GM12891 (cell line): ENCODE measurements around the gene MYCN.
"Not testable (repeated sequence)": the region's sequence is repeated elsewhere in the genome, so short reads cannot be mapped to it uniquely, and the experiment has no call there.

ENCODE experiments used
- DNase-seq: peaks from one replicate; pipeline ENCODE4 v3.0.0; 2011; ENCODE audit warnings: low spot score; ENCODE audit not compliant: insufficient read length
- FAIRE-seq: peaks from 2 replicates; lab custom pipeline; 2011; peaks lifted over from hg19 to GRCh38; lab: Jason Lieb, UNC
- PAX5 ChIP-seq: IDR thresholded peaks from 2 replicates; pipeline ENCODE4 v1.6.1; 2011; ENCODE audit warnings: low read length, moderate library complexity, mild to moderate bottlenecking; ENCODE audit not compliant: insufficient read depth, severe bottlenecking
- POLR2A ChIP-seq: IDR thresholded peaks from 2 replicates; pipeline ENCODE4 v1.6.1; 2011; ENCODE audit warnings: low read depth, low read length, control low read depth
- POLR2AphosphoS5 ChIP-seq: IDR thresholded peaks from 2 replicates; pipeline ENCODE4 v1.6.1; 2011; ENCODE audit warnings: low read depth, low read length, control low read depth
- POU2F2 ChIP-seq: IDR thresholded peaks from 2 replicates; pipeline ENCODE4 v1.6.1; 2011; ENCODE audit warnings: low read depth, mild to moderate bottlenecking, control low read depth, low read length, moderate library complexity
- SPI1 ChIP-seq: IDR thresholded peaks from 2 replicates; pipeline ENCODE4 v1.6.1; 2011; ENCODE audit warnings: low read depth, low read length, control low read depth
- TAF1 ChIP-seq: IDR thresholded peaks from 2 replicates; pipeline ENCODE4 v1.6.1; 2011; ENCODE audit warnings: low read depth, low read length, control low read depth

Gene MYCN

GRCh38 chr2:15897431-15898098, 42.8 kb upstream of the MYCN start:
- no peak for FAIRE-seq

DNA sequence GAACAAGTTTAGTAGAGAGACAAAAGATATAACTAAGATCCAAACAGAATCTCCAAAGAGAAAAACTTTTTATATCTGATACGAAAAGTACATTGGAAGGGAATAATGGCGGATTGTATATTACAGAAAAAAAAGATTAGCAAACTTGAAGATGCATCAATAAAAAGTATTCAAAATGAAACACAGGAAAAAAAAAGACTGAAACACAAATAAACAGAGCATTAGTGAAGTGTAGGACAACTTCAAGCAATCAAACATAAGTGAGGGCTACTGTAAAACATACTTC, 41.1 kb upstream of the MYCN start:
- DNase-seq: no peak
- FAIRE-seq: no peak
- no peak for TF ChIP-seq TAF1
- no peak for TF ChIP-seq POLR2AphosphoS5
- no peak for TF ChIP-seq POLR2A
- TF ChIP-seq POU2F2: no peak
- no peak for TF ChIP-seq PAX5
- TF ChIP-seq SPI1: no peak

More at GRCh38 chr2:15897431-15898098, 42.8 kb upstream of the MYCN start:
- DNase-seq: no peak
- TF ChIP-seq POU2F2 (no peak), POLR2AphosphoS5 (no peak), TAF1 (no peak)

DNA sequence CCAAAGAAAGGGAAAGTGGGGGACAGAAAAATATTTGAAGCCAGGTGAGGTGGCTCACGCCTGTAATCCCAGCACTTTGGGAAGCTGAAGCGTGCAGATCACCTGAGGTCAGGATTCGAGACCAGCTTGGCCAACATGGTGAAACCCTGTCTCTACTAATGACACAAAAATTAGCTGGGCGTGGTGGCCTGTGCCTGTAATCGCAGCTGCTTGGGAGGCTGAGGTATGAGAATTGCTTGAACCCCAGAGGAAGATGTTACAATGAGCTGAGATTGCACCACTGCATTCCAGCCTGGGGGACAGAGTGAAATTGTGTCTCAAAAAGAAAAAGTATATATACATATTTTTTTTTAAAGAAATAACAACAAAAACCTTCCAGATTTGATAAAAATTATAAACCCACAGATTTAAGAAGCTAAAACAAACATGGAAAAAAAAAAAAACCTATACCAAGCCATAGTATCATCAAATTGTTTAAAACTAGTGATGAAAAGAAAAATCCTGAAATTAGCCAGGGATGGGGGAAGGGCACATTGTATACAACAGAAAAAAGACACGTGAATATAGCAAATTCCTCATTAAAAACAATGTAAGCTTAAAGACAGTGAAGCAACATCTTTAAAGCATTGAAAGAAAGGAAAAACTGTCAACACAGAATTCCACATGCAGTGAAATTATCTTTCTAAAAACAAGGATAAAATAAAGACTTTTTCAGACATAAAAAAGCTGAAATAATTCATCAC, 40.4 kb upstream of the MYCN start:
- DNase-seq: no peak
- no peak for FAIRE-seq
- no peak for TF ChIP-seq TAF1
- no peak for TF ChIP-seq POLR2A
- TF ChIP-seq POLR2AphosphoS5: no peak
- no peak for TF ChIP-seq PAX5

DNA sequence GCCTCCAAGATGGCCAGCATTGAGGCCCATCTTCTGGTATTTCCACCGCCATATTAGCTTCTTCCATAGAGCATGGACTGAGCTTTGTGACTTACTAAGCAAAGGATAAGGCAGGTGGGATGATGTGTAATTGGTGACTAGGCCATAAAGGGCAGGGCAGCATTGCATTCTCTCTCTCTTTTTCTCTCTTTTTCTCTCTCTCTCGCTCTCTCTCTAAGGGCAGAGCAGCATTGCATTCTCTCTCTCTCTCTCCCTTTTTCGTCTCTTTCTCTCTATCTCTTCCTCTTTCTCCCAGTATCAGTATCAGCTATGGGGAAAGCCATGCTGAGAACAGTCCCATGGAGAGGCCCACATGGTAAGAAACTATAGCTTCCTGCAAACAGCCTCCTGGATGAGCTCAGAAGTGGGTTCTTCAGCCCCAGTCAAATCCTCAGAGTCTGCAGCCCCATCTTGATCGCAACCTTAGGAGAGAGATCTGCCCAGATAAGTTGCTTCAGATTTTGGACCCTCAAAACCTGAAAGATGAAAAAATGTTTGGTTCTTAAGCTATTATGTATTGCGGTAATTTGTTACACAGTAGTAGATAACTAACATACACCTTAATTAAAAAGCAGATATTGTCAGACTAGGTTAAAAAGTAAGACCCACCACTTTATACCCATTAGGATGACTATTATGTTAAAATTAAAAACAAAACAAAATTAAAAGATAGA, 39.1 kb upstream of the MYCN start:
- no peak for TF ChIP-seq POLR2A
- TF ChIP-seq POLR2AphosphoS5: no peak
- TF ChIP-seq PAX5: no peak
- no peak for TF ChIP-seq TAF1
- TF ChIP-seq POU2F2: no peak
- DNase-seq: no peak
- no peak for FAIRE-seq

DNA sequence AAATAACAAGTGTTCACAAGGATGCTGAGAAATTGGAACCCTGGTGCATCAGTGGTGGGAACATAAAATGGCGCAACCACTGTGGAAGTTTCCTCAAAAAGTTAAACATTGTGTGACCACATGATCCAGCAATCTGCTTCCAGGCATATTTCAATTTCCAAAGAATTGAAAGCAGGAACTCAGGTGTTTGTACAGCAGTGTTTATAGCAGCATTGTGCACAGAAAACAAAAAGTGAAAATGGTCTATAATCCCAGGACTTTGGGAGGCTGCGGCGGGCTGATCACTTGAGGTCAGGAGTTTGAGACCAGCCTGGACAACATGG, 38.6 kb upstream of the MYCN start:
- DNase-seq (no peak), FAIRE-seq (no peak)
- TF ChIP-seq PAX5: no peak
- TF ChIP-seq POU2F2: no peak
- no peak for TF ChIP-seq TAF1
- no peak for TF ChIP-seq POLR2A
- no peak for TF ChIP-seq POLR2AphosphoS5
- TF ChIP-seq SPI1: no peak

GRCh38 chr2:15903910-15904309, 36.4 kb upstream of the MYCN start:
- not testable (repeated sequence) for FAIRE-seq, DNase-seq

DNA sequence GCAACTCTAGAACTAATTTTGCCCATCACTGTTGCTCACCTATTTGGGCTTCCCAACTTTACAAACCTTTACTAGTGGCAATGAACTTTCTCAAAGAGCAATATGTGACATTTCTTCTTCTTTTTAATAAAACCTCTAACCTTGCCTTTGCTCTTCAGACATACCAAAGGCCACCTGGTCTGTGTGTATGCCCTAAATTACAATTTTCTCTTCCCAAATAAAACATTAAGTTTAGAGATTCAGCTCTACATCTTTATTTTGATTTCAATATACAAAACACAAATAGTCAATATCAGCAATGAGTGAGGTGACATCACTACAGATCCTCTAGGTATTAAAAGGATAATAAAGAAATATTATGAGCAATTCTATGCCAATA, 35.1 kb upstream of the MYCN start:
- FAIRE-seq (no peak), DNase-seq (no peak)
- no peak for TF ChIP-seq TAF1
- no peak for TF ChIP-seq SPI1
- no peak for TF ChIP-seq POLR2AphosphoS5
- TF ChIP-seq POLR2A: no peak
- TF ChIP-seq PAX5: no peak
- no peak for TF ChIP-seq POU2F2

- no peak for TF ChIP-seq POU2F2
- no peak for TF ChIP-seq POLR2AphosphoS5
- no peak for TF ChIP-seq PAX5
- TF ChIP-seq POLR2A: no peak
- TF ChIP-seq TAF1: no peak
- TF ChIP-seq SPI1: no peak
- DNase-seq (no peak), FAIRE-seq (no peak)
Observed at GRCh38 chr2:15905986-15906491, 34.3 kb upstream of the MYCN start.

- TF ChIP-seq POLR2AphosphoS5 (no peak), TAF1 (no peak), PAX5 (no peak)
- DNase-seq: no peak
- FAIRE-seq: no peak
Observed at GRCh38 chr2:15906778-15907177, 33.6 kb upstream of the MYCN start.

DNA sequence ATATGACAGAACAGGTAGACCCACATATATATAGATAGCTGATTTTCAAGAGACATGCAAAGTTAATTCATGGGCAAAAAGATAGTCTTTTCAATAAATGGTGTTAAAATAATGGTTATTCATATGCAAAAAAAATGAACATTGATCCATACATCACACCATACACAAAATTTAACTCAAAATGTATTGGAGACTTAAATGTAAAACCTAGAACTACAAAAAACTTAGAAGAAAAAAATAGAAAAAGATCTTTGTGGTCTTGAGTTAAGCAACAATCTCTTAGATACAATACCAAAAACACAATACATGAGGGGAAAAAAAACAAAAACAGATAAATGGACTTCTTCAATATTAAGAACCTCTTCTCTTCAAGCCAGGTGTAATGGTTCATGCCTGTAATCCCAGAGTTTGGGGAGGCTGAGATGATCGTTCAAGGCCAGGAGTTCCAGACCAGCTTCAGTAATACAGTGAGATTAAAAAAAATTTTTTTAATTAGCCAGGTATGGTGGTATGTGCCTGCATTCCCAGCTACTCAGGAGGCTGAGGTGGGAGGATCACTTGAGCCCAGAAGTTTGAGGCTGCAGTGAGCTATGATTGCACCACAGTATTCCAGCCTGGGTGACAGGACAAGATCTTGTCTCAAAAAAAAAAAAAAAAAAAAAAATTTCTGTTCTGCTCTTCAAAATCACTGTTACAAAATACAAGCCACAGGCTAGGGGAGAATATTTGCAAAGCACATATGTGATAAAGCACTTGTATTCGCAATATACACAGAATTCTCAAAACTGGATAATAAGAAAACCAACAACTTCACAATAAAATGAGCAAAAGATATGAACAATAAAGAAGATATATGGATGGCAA, 32.7 kb upstream of the MYCN start:
- DNase-seq: no peak
- TF ChIP-seq SPI1 (no peak), TAF1 (no peak), PAX5 (no peak), POLR2A (no peak), POU2F2 (no peak), POLR2AphosphoS5 (no peak)
- FAIRE-seq: no peak
